ENCODE data around the gene HNRNPF. TPM values are rescaled to one million over a fixed set of nuclear protein-coding genes. Genes with fewer than 3 reads are reported as not detected.

Gene HNRNPF
- polyA plus RNA-seq, 1 donor (not counting 4 experiments of a cell fraction or from before 2014, with no cell fraction given): 238 TPM

- Histone ChIP-seq H3K79me2 (ENCODE audit: control insufficient read depth, insufficient read depth, low read length) (no peaks in the 10 kb centered on the region), H4K20me1 (ENCODE audit: control insufficient read depth, extremely low read depth, insufficient read depth, low read length) (no peaks in the 10 kb centered on the region), H3K9me1 (ENCODE audit: control insufficient read depth, extremely low read depth, insufficient read depth, low read length) (no peaks in the 10 kb centered on the region), H3K27ac (ENCODE audit: control insufficient read depth, insufficient read depth, low read length) (no peak overlapping the region), H3K9ac (ENCODE audit: control insufficient read depth, extremely low read depth, insufficient read depth, low read length) (no peak overlapping the region), H3K9me3 (ENCODE audit: control insufficient read depth, low read depth, low read length) (no peaks in the 10 kb centered on the region), H2AFZ (ENCODE audit: control insufficient read depth, low read length) (peak overlapping the region; percentile 53), H3K4me1 (ENCODE audit: control insufficient read depth, extremely low read depth, insufficient read depth, low read length) (peaks cover 17% of the 10 kb centered on the region), H3K4me3 (ENCODE audit: control insufficient read depth in 2 of 3, extremely low read depth in 1 of 3, insufficient read depth in 2 of 3, low read depth in 1 of 3, low read length in 3 of 3) (no peak overlapping the region), H3K36me3 (ENCODE audit: control insufficient read depth in 2 of 2, extremely low read depth in 1 of 2, insufficient read depth in 2 of 2, low read length in 2 of 2) (no peaks in the 10 kb centered on the region), H3K4me2 (ENCODE audit: control insufficient read depth, extremely low read depth, insufficient read depth, low read depth, low read length) (peak overlapping the region; percentile 4), H3K27me3 (ENCODE audit: control insufficient read depth, extremely low read depth, insufficient read depth, low read length) (no peaks in the 10 kb centered on the region)
- FAIRE-seq (peak; percentile 98), DNase-seq (ENCODE audit: low read depth, low spot score) (peak; percentile 84)
- TF ChIP-seq EZH2 (IDR thresholded peaks at IDR 0.05; ENCODE audit: low read length) (no peak), CTCF (optimal IDR thresholded peaks at IDR 0.05 in 1 of 3, IDR thresholded peaks at IDR 0.05 in 1 of 3, conservative IDR thresholded peaks at IDR 0.05 in 1 of 3; ENCODE audit: extremely low read depth in 1 of 3, insufficient read depth in 2 of 3, low read length in 3 of 3) (no peak)
- dilution Hi-C loops (cut with MboI; ENCODE audit: extremely low pct_ligation_motif_present, low sequenced_read_pairs): no loop called here
Measured at GRCh38 chr10:43340619-43341018, 68.4 kb downstream of the HNRNPF start.

- no peaks in the 10 kb centered on the region for H4K20me1 ChIP-seq (ENCODE audit: control insufficient read depth, extremely low read depth, insufficient read depth, low read length)
- no peaks in the 10 kb centered on the region for H3K36me3 ChIP-seq (ENCODE audit: control insufficient read depth in 2 of 2, extremely low read depth in 1 of 2, insufficient read depth in 2 of 2, low read length in 2 of 2)
- FAIRE-seq: no peak
- H3K27me3 ChIP-seq (ENCODE audit: control insufficient read depth, extremely low read depth, insufficient read depth, low read length): no peaks in the 10 kb centered on the region
- H3K9ac ChIP-seq (ENCODE audit: control insufficient read depth, extremely low read depth, insufficient read depth, low read length): no peak overlapping the region
- H3K9me3 ChIP-seq (ENCODE audit: control insufficient read depth, low read depth, low read length): no peaks in the 10 kb centered on the region
- no peak for DNase-seq (ENCODE audit: low read depth, low spot score)
- H2AFZ ChIP-seq (ENCODE audit: control insufficient read depth, low read length): peak overlapping the region; percentile 53
- TF ChIP-seq CTCF (optimal IDR thresholded peaks at IDR 0.05 in 1 of 3, IDR thresholded peaks at IDR 0.05 in 1 of 3, conservative IDR thresholded peaks at IDR 0.05 in 1 of 3; ENCODE audit: extremely low read depth in 1 of 3, insufficient read depth in 2 of 3, low read length in 3 of 3) (no peak), EZH2 (IDR thresholded peaks at IDR 0.05; ENCODE audit: low read length) (no peak)
- H3K4me3 ChIP-seq (ENCODE audit: control insufficient read depth in 2 of 3, extremely low read depth in 1 of 3, insufficient read depth in 2 of 3, low read depth in 1 of 3, low read length in 3 of 3): no peak overlapping the region
- no peaks in the 10 kb centered on the region for H3K9me1 ChIP-seq (ENCODE audit: control insufficient read depth, extremely low read depth, insufficient read depth, low read length)
- H3K4me2 ChIP-seq (ENCODE audit: control insufficient read depth, extremely low read depth, insufficient read depth, low read depth, low read length): peak overlapping the region; percentile 4
- dilution Hi-C loops (cut with MboI; ENCODE audit: extremely low pct_ligation_motif_present, low sequenced_read_pairs): no loop called here
- peaks cover 17% of the 10 kb centered on the region for H3K4me1 ChIP-seq (ENCODE audit: control insufficient read depth, extremely low read depth, insufficient read depth, low read length)
- no peaks in the 10 kb centered on the region for H3K79me2 ChIP-seq (ENCODE audit: control insufficient read depth, insufficient read depth, low read length)
- no peak overlapping the region for H3K27ac ChIP-seq (ENCODE audit: control insufficient read depth, insufficient read depth, low read length)
Measured at GRCh38 chr10:43340101-43340500, 68.9 kb downstream of the HNRNPF start.

All from keratinocyte (primary cell).